Chondrocyte (in vitro differentiated cells): ENCODE measurements around the gene MED26. TPM values are rescaled to one million over a fixed set of nuclear protein-coding genes. Genes with fewer than 3 reads are reported as not detected.
"Not testable (repeated sequence)": the region's sequence is repeated elsewhere in the genome, so short reads cannot be mapped to it uniquely, and the experiment has no call there.

Source experiments
- DNase-seq: peaks from one replicate; pipeline ENCODE4 v3.0.0; 2021; ENCODE audit warnings: mixed read lengths, low spot score
- H3K27ac Mint-ChIP-seq: one replicate; pipeline ENCODE4 v1.8.0; 2021; ENCODE audit warnings: mild to moderate bottlenecking, moderate library complexity, mixed read lengths; ENCODE audit not compliant: unreplicated experiment
- H3K27me3 Mint-ChIP-seq: 2 replicates; pipeline ENCODE4 v1.8.0; 2021; ENCODE audit warnings: low read depth, mixed read lengths
- H3K36me3 Mint-ChIP-seq: 2 replicates; pipeline ENCODE4 v1.8.0; 2021; ENCODE audit warnings: low read depth, mixed read lengths
- H3K4me1 Mint-ChIP-seq: 2 replicates; pipeline ENCODE4 v1.8.0; 2021; ENCODE audit warnings: low read depth, mild to moderate bottlenecking, mixed read lengths
- H3K4me3 Mint-ChIP-seq: one replicate; pipeline ENCODE4 v1.8.0; 2021; ENCODE audit warnings: mild to moderate bottlenecking, moderate library complexity, mixed read lengths; ENCODE audit not compliant: unreplicated experiment
- H3K9me3 Mint-ChIP-seq: 2 replicates; pipeline ENCODE4 v1.8.0; 2021; ENCODE audit warnings: low read depth, mixed read lengths
- CTCF ChIP-seq: fragments of 200-600 bp; sonication (generic); IDR thresholded peaks from 2 replicates; pipeline ENCODE4 v1.5.0; 2021; ENCODE audit warnings: antibody characterized with exemption, mild to moderate bottlenecking, moderate library complexity
- total RNA-seq: library from RNA; stranded (reverse); gene quantifications from 3 replicates; pipeline ENCODE4 v1.2.1, GENCODE V29; 2021

MED26 gene
- total RNA-seq, 1 donor from 2014 or later = 8.7 TPM

- Mint-ChIP-seq H3K4me1 (no peaks in the 10 kb centered on the region), H3K27ac (no peak overlapping the region), H3K4me3 (no peak overlapping the region), H3K9me3 (no peaks in the 10 kb centered on the region), H3K27me3 (no peaks in the 10 kb centered on the region), H3K36me3 (no peaks in the 10 kb centered on the region)
- TF ChIP-seq CTCF = no peak
- no peak for DNase-seq
These were observed 43.8 kb upstream of the MED26 start for GRCh38 chr19:16671652-16672274.

DNA sequence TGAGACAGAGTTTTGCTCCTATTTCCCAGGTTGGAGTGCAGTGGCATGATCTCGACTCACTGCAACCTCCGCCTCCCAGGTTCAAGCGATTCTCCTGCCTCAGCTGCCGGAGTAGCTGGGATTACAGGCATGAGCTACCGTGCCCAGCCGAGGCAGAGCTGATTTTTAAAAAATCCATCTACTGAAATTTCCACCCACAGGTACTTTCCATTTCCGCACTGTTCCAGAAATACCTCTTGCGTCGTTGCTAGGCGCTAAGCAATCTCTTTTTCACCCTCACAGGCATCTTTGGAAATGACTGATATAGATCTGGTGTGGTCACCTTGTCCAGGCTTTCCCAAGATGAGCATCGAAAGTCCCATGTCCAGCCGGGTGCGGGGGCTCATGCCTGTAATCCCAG is 42.3 kb upstream of the MED26 start:
- Mint-ChIP-seq H3K9me3 (no peaks in the 10 kb centered on the region), H3K4me3 (no peak overlapping the region), H3K27ac (no peak overlapping the region), H3K36me3 (no peaks in the 10 kb centered on the region), H3K27me3 (no peaks in the 10 kb centered on the region), H3K4me1 (no peaks in the 10 kb centered on the region)
- DNase-seq = no peak
- no peak for TF ChIP-seq CTCF

- not testable (repeated sequence) for H3K27me3 Mint-ChIP-seq, H3K9me3 Mint-ChIP-seq, H3K4me3 Mint-ChIP-seq, H3K27ac Mint-ChIP-seq, H3K4me1 Mint-ChIP-seq, DNase-seq, H3K36me3 Mint-ChIP-seq
These were observed 40.7 kb upstream of the MED26 start for GRCh38 chr19:16668702-16669101.

DNA sequence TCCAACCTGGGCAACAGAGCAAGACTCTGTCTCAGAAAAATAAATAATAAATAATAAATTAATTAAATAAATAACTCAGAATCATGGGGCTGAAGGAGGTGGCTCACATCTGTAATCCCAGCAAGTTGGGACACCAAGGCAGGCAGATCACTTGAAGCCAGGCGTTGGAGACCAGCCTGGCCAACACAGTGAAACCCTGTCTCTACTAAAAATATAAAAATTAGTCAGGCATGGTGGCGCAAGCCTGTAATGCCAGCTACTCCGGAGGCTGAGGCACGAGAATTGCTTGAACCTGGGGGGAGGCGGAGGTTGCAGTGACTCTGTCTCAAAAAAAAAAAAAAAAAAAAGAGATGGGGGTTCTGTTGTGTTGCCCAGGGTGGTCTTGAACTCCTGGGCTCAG is 40.2 kb upstream of the MED26 start:
- Mint-ChIP-seq H3K27me3 (no peaks in the 10 kb centered on the region), H3K4me3 (no peak overlapping the region), H3K4me1 (no peaks in the 10 kb centered on the region), H3K27ac (no peak overlapping the region), H3K36me3 (no peaks in the 10 kb centered on the region), H3K9me3 (no peaks in the 10 kb centered on the region)
- no peak for DNase-seq
- TF ChIP-seq CTCF = no peak

- peaks cover 9% of the 10 kb centered on the region for H3K36me3 Mint-ChIP-seq
- no peaks in the 10 kb centered on the region for H3K9me3 Mint-ChIP-seq
- DNase-seq = peak; percentile 88
- H3K4me1 Mint-ChIP-seq = peaks cover 32% of the 10 kb centered on the region
- no peak overlapping the region for H3K27ac Mint-ChIP-seq
- no peak for TF ChIP-seq CTCF
- peak overlapping the region; percentile 73 for H3K4me3 Mint-ChIP-seq
- no peaks in the 10 kb centered on the region for H3K27me3 Mint-ChIP-seq
These were observed 33.6 kb upstream of the MED26 start for GRCh38 chr19:16661480-16662034.
